IPS-11a (cell line): ENCODE data around the gene SH3BGR.

Experiments
- H3K4me3 ChIP-seq: one replicate; pipeline ENCODE4 v1.5.1; 2013; ENCODE audit warnings: low read depth, low read length, control low read depth

The SH3BGR gene

GRCh38 chr21:39511102-39511501 lies 59.3 kb downstream of the SH3BGR start:
- no peak overlapping the region for H3K4me3 ChIP-seq

DNA sequence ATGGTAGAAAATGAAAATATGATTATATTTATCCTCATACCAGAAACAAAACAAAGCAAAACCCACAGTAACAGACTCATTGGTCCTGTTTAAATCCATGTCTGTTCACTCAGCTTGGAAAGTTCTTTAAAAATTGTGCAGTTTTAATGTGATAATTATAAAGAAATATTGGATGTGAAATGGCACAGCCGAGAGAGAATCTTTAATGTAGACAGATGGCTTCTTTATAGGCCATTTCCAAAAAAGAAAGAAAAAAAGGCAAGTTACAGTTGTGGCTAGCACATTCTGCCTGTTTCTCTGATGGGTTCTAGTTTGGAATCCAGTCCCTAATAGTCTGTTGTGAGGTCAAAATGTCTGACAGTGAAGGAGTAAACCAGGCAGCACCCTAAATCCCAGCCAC lies 62.0 kb downstream of the SH3BGR start:
- no peak overlapping the region for H3K4me3 ChIP-seq

DNA sequence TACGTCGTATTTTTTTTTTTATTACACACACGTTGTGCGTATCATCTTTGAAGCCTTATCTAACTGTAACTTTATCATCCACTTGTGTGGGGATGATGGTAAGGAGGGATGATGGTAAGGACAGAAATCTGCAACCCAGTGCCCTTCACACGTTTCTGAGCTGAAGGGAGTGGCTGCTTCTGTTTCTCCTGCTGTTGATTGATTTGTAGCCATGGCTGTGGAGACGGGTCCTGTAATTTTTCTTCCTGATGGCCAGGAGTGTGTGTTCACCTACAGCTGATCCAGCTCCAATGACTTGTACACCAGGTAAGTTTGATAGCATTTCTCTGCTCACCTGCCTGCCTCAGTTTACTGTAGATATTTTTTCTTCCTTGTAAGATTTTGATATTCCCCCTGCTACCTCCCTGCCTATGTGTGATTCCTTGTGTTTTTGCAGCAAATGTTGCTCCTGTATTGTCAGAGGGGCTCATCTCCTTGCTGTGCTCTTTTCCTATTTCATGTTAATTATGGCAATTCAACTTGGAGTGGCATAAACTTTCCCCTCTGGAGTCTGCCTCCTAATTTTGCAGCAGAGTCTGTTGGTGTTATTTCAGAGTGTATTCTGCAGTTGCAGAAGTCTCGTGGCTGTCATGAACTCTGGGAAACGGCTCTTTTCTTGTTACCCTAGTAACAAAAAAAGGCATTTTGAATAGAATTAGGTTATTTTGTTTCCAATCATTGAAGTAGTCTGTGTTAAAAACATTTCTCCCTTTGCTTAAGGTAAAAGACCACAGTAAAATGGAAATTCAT lies 64.1 kb downstream of the SH3BGR start:
- no peak overlapping the region for H3K4me3 ChIP-seq

- no peak overlapping the region for H3K4me3 ChIP-seq
Observed at GRCh38 chr21:39518055-39518846, 66.5 kb downstream of the SH3BGR start.

DNA sequence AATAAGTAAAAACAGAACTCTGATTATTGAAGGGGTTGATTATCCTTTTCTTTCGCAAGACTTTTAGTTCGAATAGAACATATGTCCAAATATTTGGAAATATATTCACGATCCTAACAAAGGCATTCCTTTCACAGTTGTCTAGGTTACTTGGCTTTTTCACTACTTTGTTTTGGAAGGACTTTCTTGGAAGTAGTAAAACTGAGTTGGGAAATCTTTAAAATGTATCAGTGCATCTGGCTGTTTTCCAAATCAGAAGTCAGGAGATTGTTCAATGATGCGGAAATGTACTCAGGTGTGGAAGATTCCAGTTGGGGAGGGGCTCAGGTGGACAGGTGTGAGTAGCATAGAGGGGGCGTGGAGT lies 67.1 kb downstream of the SH3BGR start:
- no peak overlapping the region for H3K4me3 ChIP-seq

DNA sequence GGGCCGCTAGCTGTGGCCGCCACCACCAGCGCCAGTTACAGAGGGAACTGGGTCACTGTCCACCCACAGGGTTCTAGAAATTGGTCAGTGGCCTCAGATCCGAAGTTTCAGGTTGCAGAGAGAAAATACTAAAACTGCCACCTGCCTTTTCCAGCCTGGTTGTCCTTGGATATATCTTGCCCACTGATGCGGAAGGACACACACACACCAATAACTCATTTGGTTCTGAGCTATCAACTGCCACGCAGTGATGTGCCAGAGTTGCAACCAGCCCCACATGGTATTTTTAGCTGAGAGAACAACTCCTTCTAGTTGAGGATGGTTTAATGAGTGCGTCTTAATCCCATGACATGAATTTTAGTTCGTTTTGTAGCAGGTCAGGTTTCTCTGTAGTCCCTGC lies 68.1 kb downstream of the SH3BGR start:
- H3K4me3 ChIP-seq, result no peak overlapping the region

GRCh38 chr21:39523399-39523798 lies 71.6 kb downstream of the SH3BGR start:
- H3K4me3 ChIP-seq, result no peak overlapping the region

- H3K4me3 ChIP-seq, result no peak overlapping the region
Observed at GRCh38 chr21:39523915-39524314, 72.1 kb downstream of the SH3BGR start.

DNA sequence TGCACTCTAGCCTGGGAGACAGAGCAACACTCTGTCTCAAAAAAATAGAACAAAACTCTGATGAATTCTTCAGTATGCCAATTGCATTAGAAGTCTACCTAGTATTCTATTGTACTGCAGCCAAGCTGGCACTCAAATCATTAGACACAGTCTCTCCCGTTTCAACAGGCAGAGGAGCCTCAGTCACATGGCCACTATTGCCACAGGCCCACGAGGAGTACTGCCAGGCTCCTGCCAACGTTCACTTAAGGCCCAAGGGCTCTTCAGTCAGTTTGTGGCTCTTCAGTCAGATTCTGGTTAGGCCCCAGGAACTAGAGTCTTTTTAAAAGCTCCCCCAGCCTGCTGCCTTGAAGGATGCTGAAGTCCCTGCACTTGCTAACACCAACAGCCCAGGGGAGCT lies 73.4 kb downstream of the SH3BGR start:
- H3K4me3 ChIP-seq, result no peak overlapping the region

- no peak overlapping the region for H3K4me3 ChIP-seq
Observed at GRCh38 chr21:39525601-39526000, 73.8 kb downstream of the SH3BGR start.

- H3K4me3 ChIP-seq, result no peak overlapping the region
Observed at GRCh38 chr21:39527067-39527595, 75.4 kb downstream of the SH3BGR start.

GRCh38 chr21:39527664-39528381 lies 76.1 kb downstream of the SH3BGR start:
- H3K4me3 ChIP-seq, result no peak overlapping the region

DNA sequence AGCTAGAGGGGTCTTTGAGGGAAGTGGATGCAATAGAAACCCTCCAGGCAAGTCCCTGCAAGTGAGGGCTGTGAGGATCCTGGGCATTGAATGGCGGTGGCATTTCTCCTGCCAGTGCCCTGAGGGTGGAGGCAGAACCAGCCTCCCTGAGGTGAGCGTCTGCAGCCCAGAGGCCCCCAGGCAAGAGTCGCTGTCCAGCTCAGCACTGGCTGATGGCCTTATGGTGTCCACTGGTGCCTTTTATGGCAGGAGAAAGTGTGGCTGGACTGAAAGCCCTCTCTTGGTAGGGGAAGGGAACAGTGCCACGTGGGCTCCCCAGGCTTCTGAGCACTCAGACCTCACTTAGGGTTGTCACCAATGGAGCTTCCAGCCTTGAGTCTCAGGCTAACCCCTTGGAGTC lies 77.3 kb downstream of the SH3BGR start:
- no peak overlapping the region for H3K4me3 ChIP-seq

- no peak overlapping the region for H3K4me3 ChIP-seq
Observed at GRCh38 chr21:39531064-39531463, 79.3 kb downstream of the SH3BGR start.

DNA sequence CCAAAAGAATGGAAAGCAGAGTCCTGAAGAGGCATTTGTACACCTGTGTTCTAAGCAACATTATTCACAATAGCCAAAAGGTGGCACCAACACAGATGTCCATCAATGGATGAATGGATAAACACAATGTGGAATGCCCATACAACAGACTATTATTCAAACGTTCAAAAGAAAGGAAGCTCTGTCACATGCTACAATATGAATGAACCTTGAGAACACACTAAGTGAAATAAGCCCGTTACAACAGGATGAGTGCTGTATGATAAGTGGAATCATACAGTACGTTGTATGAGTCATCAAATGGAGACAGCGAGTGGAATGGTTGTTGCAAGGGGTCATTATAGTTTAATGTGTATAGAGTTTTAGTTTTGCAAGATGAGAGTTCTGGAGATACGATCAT lies 80.1 kb downstream of the SH3BGR start:
- H3K4me3 ChIP-seq, result no peak overlapping the region

DNA sequence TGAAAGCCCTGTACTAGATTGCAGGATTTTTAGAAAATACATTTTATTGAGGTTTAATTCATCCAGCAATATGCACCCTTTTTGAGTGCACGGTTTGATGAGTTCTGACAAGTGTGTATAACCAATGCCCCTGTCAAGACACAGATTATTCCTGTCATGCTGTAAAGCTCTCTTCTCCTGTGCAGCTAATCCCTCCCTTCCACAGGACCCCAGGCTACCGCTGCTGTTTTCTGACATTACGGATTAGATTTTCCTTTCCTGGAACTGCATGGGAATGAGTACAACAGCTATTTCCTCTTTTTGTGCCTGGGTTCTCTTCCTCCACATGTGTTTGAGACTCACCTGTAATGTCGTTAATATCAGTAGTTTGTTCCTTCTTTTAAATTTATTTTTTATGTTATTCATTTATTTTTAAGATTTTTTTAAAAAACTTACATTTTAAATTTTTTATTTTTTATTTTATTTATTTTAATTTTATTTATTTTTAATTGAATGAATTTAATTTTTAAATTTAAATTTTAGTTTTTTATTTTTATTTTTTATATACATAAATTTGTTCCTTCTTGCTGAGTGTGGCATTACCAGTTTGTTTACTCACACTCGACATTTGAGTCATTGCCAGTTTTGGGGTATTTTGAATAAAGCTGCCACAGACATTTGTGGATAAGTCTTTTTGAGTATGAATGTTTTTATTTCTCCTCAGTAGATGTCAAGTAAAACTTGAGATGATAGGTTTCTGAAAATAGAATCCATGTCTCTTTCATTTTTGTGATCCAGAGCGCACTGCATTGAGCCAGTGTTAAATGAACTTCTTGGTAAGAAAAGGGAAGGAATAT lies 82.0 kb downstream of the SH3BGR start:
- H3K4me3 ChIP-seq, result no peak overlapping the region

DNA sequence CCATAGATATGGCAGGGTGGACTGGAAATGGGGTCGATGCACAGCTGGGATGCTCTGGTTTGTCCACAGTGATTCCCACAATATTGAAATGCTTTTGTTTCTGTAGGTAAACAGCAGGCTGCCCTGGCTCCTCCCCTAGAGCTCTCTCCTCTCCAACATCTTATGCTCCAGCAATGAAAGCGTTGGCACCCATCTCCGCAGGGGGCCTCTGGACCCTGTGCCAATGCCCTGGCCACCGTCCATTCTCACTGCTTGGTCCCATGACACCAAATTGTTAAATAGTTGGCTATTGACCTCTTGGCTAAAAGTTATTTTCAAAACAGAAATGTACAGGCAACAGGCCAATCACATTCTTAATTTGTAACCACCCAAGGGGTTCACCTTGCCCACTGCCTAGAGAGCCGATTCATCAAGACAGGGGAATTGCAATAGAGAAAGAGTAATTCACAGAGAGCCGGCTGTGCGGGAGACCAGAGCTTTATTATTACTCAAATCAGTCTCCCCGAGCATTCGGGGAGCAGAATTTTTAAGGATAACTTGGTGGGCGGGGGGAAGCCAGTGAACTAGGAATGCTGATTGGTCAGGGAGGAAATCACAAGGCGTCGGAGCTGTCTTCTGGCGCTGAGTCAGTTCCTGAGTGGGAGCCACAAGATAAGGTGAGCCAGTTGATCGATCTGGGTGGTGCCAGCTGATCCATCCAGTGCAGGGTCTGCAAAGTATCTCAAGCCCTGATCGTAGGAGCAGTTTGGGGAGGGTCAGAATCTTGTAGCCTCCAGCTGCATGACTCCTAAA lies 84.1 kb downstream of the SH3BGR start:
- H3K4me3 ChIP-seq, result no peak overlapping the region

GRCh38 chr21:39536835-39537234 lies 85.1 kb downstream of the SH3BGR start:
- no peak overlapping the region for H3K4me3 ChIP-seq

DNA sequence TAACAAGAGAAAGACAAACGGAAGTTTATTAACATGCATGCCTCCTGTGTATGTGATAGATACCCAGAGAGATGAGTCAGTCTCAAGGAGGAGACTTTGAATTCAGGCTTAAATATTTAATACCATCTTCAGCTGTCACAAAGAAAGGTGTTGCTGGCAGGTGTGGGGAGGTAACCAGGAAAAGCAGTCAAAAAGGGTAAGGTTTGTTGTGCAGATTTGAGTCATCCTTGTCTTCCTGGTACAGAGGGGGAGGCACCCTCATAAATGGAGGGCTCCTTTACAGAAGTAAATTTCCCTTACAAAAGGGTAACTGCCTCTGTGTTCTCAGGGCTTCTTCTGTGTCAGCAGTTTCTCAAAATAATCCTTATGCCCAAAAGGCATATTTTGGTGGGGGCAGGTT lies 85.8 kb downstream of the SH3BGR start:
- no peak overlapping the region for H3K4me3 ChIP-seq
